GM19324 (cell line): ENCODE measurements around the gene DNAL4.

Source experiments
- ATAC-seq: cut with Tn5 transposase; IDR thresholded peaks from one replicate; pipeline ENCODE4 v1.9.1; 2021; ENCODE audit warnings: mild to moderate bottlenecking, moderate library complexity; ENCODE audit not compliant: unreplicated experiment, low FRiP score

DNAL4 gene

GRCh38 chr22:38788021-38788816, 5.7 kb downstream of the DNAL4 start:
- ATAC-seq: no peak

- ATAC-seq: no peak
Measured at GRCh38 chr22:38786631-38787030, 7.3 kb downstream of the DNAL4 start.

GRCh38 chr22:38784856-38785255, 9.1 kb downstream of the DNAL4 start:
- ATAC-seq: no peak

GRCh38 chr22:38784035-38784434, 9.9 kb downstream of the DNAL4 start:
- ATAC-seq: no peak

GRCh38 chr22:38783095-38783615, 10.8 kb downstream of the DNAL4 start:
- ATAC-seq: no peak

- ATAC-seq: no peak
Measured at GRCh38 chr22:38782402-38783094, 11.4 kb downstream of the DNAL4 start.

- no peak for ATAC-seq
Measured at GRCh38 chr22:38781033-38781432, 12.9 kb downstream of the DNAL4 start.

GRCh38 chr22:38777087-38777671, 16.8 kb downstream of the DNAL4 start:
- ATAC-seq: no peak

- no peak for ATAC-seq
Measured at GRCh38 chr22:38776086-38776485, 17.9 kb downstream of the DNAL4 start.

GRCh38 chr22:38775656-38776055, 18.3 kb downstream of the DNAL4 start:
- ATAC-seq: no peak

- ATAC-seq: no peak
Measured at GRCh38 chr22:38774496-38775166, 19.3 kb downstream of the DNAL4 start.

GRCh38 chr22:38773363-38773946, 20.5 kb downstream of the DNAL4 start:
- no peak for ATAC-seq

GRCh38 chr22:38772623-38772873, 21.4 kb downstream of the DNAL4 start:
- ATAC-seq: no peak

GRCh38 chr22:38770257-38770949, 23.5 kb downstream of the DNAL4 start:
- no peak for ATAC-seq

- ATAC-seq: no peak
Measured at GRCh38 chr22:38768036-38768435, 25.9 kb downstream of the DNAL4 start.

GRCh38 chr22:38767313-38767712, 26.6 kb downstream of the DNAL4 start:
- ATAC-seq: no peak

- no peak for ATAC-seq
Measured at GRCh38 chr22:38766076-38766777, 27.7 kb downstream of the DNAL4 start.

GRCh38 chr22:38762551-38762983, 31.4 kb downstream of the DNAL4 start:
- ATAC-seq: no peak
